GM19467 (cell line): ENCODE results near the gene ARHGEF19.
"Not testable (repeated sequence)": the region's sequence is repeated elsewhere in the genome, so short reads cannot be mapped to it uniquely, and the experiment has no call there.

ENCODE experiments used
- ATAC-seq: cut with Tn5 transposase; IDR thresholded peaks from one replicate; pipeline ENCODE4 v1.9.1; 2021; ENCODE audit warnings: mild to moderate bottlenecking, moderate library complexity; ENCODE audit not compliant: unreplicated experiment

The ARHGEF19 gene

GRCh38 chr1:16205891-16206546, 6.4 kb downstream of the ARHGEF19 start:
- ATAC-seq, result peak; percentile 23

- no peak for ATAC-seq
These were observed 7.1 kb downstream of the ARHGEF19 start for GRCh38 chr1:16205334-16205671.

GRCh38 chr1:16204634-16205333, 7.7 kb downstream of the ARHGEF19 start:
- no peak for ATAC-seq

- ATAC-seq, result no peak
These were observed 8.2 kb downstream of the ARHGEF19 start for GRCh38 chr1:16204216-16204615.

- ATAC-seq, result no peak
These were observed 8.9 kb downstream of the ARHGEF19 start for GRCh38 chr1:16203550-16203949.

GRCh38 chr1:16202281-16203210, 9.9 kb downstream of the ARHGEF19 start:
- ATAC-seq, result no peak

GRCh38 chr1:16199700-16200099, 12.8 kb downstream of the ARHGEF19 start:
- no peak for ATAC-seq

GRCh38 chr1:16199157-16199501, 13.3 kb downstream of the ARHGEF19 start:
- no peak for ATAC-seq

GRCh38 chr1:16198444-16199156, 13.9 kb downstream of the ARHGEF19 start:
- no peak for ATAC-seq

GRCh38 chr1:16196874-16197273, 15.6 kb downstream of the ARHGEF19 start:
- no peak for ATAC-seq

- not testable (repeated sequence) for ATAC-seq
These were observed 16.3 kb downstream of the ARHGEF19 start for GRCh38 chr1:16196139-16196538.

GRCh38 chr1:16195518-16195905, 16.9 kb downstream of the ARHGEF19 start:
- no peak for ATAC-seq

- no peak for ATAC-seq
These were observed 20.4 kb downstream of the ARHGEF19 start for GRCh38 chr1:16191916-16192546.

GRCh38 chr1:16191309-16191708, 21.1 kb downstream of the ARHGEF19 start:
- ATAC-seq, result no peak

GRCh38 chr1:16189921-16190621, 22.4 kb downstream of the ARHGEF19 start:
- ATAC-seq, result no peak

GRCh38 chr1:16189003-16189402, 23.4 kb downstream of the ARHGEF19 start:
- ATAC-seq, result no peak

- no peak for ATAC-seq
These were observed 24.6 kb downstream of the ARHGEF19 start for GRCh38 chr1:16187748-16188401.

- no peak for ATAC-seq
These were observed 25.7 kb downstream of the ARHGEF19 start for GRCh38 chr1:16186655-16187235.
